Hepatocyte (in vitro differentiated cells): ENCODE results near the gene ADRM1.

Experiments
- EZH2 ChIP-seq: fragments of 200-600 bp; sonication (generic); IDR thresholded peaks from 2 replicates; pipeline ENCODE4 v1.6.1; 2016; ENCODE audit warnings: antibody characterized with exemption, mild to moderate bottlenecking, borderline replicate concordance
- TF ChIP-seq, protein P1 (sequence below): fragments of 200-600 bp; sonication (generic); IDR thresholded peaks from 2 replicates; pipeline ENCODE4 v1.5.1; 2016; ENCODE audit warnings: antibody characterized with exemption, mild to moderate bottlenecking; ENCODE audit not compliant: poor library complexity

- TF ChIP-seq, protein P1, sequence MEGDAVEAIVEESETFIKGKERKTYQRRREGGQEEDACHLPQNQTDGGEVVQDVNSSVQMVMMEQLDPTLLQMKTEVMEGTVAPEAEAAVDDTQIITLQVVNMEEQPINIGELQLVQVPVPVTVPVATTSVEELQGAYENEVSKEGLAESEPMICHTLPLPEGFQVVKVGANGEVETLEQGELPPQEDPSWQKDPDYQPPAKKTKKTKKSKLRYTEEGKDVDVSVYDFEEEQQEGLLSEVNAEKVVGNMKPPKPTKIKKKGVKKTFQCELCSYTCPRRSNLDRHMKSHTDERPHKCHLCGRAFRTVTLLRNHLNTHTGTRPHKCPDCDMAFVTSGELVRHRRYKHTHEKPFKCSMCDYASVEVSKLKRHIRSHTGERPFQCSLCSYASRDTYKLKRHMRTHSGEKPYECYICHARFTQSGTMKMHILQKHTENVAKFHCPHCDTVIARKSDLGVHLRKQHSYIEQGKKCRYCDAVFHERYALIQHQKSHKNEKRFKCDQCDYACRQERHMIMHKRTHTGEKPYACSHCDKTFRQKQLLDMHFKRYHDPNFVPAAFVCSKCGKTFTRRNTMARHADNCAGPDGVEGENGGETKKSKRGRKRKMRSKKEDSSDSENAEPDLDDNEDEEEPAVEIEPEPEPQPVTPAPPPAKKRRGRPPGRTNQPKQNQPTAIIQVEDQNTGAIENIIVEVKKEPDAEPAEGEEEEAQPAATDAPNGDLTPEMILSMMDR, result no peak
- no peak for TF ChIP-seq EZH2
These were observed 46.8 kb upstream of the ADRM1 start for GRCh38 chr20:62255976-62256375.
